Inferior parietal cortex (tissue), 1 donor: ENCODE results near the gene CDKL2.

Experiments
- DNase-seq: peaks from one replicate; pipeline ENCODE4 v3.0.0-alpha.2; 2016; ENCODE audit errors: extremely low spot score

Gene CDKL2

DNA sequence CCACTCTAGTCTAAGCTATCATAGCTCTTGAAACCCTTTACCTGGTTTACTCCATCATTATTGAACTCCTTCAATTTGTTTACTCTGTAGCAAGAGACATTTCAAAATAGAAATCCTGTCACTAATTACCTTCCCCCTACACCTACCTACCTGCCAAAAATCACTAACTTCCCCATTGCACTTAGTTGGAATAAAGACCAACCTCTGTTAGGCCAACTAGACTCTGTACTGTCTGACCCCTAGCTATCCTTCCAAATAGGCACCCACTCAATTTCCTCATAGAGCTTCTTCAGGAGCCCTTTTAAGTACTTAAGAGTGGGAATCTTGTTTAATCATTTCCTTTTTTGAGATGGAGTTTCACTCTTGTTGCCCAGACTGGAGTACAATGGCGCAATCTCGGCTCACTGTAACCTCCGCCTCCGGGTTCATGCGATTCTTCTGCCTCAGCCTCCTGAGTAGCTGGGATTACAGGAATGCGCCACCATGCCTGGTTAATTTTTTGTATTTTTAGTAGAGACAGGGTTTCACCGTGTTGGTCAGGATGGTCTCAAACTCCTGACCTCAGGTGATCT lies 8.9 kb upstream of the CDKL2 start:
- no peak for DNase-seq

DNA sequence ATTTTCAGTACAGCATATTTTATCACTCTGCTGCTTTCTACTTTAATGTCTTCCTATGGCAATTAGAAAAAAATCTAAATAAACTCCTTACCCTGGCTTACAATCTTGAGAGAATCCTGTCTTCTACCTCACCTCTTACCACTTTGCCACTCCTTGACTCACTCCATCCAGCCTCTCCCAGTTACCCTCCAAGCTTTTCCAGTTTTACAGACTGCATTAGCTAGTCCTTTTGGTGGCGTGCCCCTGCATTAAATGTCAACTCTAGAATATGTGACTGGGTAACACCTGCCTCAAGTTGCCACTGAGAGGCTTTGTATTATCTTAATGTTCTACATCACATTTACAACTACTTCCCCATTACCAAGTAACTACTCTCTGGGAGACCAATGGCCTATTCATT lies 7.5 kb upstream of the CDKL2 start:
- no peak for DNase-seq

DNA sequence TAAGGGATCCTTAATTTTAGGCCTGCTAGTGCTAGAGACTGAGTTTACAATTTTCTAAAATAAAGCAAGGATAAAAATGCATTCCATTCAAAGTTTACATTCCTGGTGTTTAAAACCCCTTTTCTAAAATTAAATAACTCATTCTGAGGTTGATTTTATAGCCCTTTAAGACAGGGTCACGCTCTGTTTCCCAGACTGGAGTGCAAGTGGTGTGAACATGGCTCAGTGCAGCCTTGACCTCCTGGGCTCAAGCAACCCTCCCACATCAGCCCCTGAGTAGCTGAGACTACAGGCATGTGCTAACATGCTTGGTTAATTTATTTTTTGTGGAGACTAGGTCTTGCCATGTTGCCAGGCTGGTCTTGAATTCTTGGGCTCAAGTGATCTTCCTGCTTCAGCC lies 6.8 kb upstream of the CDKL2 start:
- no peak for DNase-seq

DNA sequence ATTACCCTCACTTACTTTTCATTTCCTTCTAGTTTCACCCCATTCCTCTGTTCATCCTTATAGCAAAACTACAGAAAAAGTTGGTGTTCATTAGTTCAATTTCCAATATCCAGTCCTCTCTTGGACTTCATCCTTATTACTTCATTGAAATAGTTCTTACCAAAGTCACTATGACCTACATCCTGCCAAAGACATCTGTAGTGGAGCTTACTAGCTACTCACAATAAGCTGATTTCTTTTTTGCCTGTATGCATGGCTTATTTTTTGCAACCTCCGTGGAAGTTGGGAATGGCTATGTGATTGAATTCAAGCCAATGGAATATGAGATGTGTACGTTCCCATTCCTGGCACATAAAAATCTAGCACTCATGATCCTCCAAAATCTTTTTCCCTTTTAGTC lies 4.6 kb upstream of the CDKL2 start:
- no peak for DNase-seq

DNA sequence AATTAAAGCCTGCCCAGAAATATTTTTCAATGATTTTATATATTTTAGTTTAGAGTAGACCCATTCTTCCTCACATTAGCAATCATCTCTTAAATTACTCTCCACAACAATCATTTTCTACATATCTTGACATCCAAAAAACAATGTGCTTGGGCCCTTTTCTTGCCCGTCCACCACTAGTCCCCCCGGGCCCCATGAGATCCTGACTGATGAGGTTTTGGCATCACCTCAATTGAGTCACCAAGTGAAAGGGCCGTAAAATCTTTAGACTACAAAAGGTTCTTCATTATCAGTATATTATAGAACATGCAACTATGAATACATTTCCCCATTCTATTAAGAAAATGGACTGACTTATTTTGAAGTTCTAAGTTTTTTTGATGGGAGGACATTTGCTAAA lies 4.0 kb upstream of the CDKL2 start:
- no peak for DNase-seq

DNA sequence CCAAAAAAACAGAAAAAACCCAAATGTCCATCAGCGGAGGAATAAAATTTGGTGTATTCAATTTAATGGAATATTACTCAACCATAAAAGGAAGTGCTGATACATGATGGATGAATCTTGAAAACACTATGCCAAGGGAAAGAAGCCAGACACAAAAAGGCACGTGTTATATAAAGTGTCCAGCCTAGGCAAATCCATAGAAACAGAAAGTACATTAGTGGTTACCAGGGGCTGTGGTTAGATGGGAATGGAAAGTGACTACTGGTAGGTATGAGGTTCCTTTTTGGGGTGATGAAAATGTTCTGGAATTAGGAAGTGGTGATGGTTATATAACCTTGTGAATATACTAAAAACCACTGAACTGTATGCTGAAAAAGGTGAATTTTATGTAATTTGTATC lies 3.5 kb upstream of the CDKL2 start:
- no peak for DNase-seq

DNA sequence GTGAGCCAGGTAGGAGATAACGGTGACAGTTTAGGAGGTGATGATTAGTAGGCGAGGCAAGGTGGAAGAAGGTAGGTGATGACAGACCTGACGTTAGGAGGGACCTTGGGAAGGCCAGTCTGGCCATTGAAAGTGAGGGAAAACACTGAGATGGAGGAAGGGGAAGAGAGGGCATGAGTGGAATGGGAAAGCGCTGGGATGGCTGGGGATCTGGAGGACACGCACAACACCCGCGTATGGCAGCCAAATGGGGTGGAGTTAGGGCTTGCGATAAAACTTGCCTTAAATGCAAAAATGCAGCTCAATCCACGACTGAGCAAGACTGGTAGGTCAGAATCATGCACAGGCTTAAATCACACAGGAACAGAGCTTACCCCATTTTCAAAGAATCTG lies 605 bp upstream of the CDKL2 start:
- peak; percentile 30 for DNase-seq

DNA sequence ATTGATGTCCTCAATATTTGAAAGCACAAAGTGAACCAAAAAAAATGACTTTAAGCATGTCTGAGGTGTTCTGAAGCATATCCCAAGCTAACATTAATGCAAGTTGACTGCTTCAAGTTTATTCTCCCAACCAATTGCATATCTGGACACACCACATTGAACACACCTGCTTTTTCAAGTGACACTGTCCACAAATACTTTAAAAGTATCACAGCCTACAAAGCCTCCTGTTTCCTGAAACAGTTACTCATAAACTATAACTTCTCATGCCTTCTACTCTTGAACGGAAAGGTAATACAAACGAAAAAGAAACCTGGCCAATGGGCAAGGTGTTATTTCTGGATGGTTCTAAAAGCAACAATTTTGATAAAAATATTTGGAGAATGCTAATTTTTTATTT lies 1.1 kb downstream of the CDKL2 start:
- no peak for DNase-seq

DNA sequence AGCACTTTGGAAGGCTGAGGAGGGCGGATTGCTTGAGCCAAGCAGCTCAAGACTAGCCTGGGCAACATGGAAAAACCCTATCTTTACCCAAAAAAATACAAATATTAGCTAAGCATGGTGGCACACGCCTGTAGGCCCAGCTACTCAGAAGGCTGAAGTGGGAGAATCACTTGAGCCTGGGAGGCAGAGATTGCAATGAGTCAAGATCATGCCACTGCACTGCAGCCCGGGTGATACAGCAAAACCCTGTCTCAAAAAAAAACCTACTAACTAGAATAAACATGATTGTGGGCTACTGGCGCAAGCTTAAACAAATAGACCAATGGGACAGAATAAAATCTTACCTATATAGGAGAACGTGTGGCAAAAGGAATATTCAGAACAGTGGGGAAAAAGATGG lies 7.3 kb downstream of the CDKL2 start:
- DNase-seq = no peak

DNA sequence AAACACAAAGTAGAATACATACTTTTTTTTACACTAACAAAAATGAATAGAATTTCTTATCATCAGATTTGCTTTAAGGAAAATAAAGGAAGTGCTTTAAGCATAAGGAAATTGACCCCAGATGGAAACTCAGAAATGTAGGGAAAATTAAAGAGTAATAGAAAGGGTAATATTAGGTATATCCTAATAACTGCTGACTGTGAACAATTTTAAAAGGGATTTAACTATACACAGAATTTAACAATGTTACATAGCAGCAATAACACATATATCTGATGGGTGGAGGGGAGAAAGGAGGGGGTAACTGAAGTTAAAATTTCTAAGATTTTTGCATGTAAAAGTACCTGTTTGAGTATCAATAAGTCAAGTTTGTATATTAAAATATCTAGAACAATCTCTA lies 8.6 kb downstream of the CDKL2 start:
- no peak for DNase-seq

DNA sequence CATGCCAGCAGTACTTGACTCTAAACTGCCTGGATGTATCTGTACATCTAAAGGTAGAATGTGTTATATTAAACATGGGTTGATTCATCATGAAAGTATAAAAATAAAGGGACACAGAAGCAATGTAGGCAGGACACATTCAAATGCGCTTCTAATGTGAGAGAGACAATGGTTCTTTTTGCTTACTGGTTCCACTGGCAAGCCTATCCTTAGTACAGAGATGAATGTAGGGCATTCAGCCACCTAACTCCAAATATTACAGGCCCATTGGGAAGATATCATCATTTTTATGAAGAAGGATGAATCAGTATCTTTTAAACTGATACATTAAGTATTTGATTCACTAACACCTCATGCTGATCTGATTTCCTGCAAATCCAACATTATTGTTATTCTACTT lies 18.0 kb downstream of the CDKL2 start:
- DNase-seq = peak; percentile 29

DNA sequence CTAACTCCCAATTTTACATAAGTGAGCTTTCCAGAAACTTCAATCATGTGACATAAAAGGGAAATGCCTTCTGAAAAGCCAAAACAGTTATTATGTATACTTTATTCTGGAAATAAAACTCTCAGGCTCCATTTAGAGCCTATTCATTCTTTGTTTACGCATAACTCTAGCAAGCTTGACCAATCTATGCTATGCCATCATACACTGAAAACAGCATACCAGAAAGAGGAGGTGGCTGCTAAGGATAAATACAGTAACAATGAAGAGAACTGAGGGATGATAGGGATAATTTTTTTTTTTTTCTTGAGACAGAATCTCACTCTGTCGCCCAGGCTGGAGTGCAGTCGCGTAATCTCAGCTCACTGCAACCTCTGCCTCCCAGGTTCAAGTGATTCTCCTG lies 24.4 kb downstream of the CDKL2 start:
- DNase-seq = no peak

DNA sequence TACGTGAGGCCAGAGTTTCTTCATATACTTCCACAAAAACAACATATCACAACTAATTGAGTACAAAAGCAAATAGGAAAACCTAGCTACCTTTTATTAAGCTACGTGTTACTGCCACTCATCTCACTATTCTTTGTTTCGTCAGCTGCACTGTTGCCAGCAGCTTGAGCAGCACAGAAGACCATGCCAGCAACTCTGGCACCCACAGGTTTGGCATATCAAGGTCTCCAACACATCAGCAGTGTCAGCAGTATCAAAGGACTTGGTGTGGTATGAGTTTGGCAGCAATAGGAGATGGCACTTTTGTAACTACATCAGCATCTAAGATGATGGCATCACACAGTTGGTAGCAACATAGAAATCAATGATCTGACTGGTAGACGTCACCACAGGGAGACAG lies 30.7 kb downstream of the CDKL2 start:
- DNase-seq = no peak

DNA sequence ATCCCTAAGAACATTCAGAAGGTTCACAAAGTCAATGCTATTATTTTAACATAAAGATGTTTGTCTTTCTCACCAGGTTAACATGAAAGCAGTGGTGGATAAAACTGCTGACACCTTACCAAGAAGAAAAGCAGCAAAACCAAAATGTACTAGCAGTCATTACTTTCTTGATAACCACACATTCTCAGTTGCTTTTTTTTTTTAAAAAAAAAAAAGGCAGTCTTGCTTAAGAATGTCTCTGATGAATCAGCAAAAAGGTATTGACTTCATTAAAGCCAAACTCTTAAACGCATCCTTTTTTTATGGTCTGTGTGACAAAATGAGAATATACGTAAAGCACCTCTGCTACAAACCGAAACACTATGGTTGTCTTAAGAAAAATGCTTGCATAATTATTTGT lies 31.9 kb downstream of the CDKL2 start:
- DNase-seq = no peak

DNA sequence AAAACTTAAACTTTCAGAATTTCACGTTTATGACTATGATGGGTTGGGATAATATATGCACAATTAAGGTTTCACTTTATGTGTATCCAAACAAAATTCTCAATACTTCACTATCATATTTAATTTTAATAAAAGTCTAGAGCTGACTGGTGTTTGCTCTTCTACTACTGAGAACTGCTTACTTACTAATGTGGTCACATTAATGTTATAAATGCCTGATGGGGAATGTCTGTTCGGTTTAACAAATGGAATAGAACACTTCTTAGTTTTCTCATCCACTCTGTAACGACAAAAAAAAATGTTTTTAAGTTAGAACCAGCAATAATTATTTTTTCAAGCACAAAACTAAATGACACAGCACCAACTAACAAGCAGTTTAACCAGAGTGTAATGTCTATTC lies 34.3 kb downstream of the CDKL2 start:
- DNase-seq = no peak

DNA sequence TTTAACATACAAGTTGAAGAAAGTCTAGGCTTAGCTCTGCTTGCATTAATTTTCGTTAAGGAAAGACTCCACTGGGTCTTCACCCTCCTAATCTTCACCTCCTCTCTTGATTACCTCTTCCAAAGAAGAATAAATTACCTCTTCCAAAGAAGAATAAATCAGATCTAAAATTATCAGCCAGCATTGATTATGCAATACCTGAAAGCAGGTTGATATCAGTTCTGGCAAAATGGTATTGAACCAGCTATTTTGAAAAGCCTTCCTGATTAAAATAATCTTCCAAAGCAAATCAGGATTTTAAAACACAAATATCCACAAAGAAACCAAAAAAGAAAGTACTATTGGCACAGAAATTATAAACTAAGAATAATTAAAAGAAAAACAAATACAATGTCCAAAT lies 36.9 kb downstream of the CDKL2 start:
- no peak for DNase-seq

DNA sequence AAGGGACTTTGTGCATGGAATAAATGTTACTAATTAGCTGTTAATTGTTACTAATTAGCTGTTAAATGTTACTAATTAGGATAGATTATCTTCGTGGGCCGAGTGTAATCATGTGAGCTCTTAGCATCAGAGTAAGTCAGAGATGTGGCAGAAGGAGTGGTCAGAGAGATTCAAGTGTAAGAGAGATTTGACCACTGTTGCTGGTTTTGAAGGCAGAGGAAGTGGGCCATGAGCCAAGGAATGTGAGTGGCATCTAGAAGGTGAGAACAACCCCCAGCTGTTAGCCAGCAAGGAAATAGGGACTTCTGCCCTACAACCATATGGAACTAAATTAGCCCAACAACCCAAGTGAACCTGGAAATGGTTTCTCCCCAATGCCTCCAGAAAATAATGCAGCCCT lies 46.3 kb downstream of the CDKL2 start:
- no peak for DNase-seq

DNA sequence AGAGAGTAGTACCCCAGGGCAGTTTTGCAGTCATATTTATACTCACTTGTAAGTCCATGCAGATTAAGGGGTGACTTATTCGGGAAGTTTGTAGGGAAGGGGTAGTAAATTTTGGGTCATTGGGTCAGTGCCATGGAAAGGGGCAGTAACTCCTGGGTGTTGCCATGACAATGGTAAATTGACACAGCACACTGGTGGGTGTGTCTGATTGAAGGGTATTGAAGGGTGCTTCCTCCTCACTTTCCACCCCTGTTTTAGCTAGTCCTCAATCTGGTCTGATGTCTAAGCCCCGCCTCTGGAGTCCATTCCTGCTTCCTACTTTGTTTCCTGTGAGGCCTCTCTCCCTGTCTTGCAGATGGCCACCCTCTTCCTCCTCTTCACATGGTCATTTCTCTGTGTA lies 62.6 kb downstream of the CDKL2 start:
- DNase-seq = no peak

DNA sequence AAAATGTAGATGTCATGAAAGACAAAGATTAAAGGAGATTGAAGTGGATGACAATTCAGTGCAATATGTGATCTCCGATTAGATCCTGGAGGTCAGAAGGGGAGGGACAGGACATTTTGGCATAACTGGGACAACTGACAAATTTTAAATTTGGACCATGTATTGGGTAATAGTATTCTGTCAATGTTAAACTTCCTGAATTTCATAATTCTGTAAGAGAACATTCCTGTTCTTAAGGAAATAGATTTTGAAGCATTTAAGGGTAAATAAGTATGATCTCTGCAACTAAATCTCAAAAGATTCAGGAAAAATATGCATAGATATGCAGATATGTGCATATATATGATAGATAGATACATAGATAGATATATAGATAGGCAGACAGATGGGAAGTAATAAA lies 63.4 kb downstream of the CDKL2 start:
- no peak for DNase-seq

DNA sequence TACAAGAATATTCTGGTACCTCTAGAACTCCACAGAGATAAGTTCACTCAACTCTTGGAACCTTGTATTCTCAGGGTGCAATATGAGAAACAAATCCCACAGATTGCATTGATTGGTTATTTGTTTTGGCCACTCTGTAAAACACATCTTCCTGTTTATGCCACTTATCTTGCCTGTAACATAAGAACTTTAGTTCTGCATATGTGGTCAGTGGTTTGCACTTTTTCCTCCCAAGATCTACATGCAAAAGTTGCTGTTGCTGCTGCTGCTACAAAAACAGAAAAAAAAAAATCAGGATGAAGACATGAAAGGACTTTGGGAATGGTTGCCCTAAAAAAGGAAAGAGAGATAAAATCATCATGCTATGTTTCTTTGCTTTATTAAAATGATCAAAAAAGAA lies 64.8 kb downstream of the CDKL2 start:
- no peak for DNase-seq

DNA sequence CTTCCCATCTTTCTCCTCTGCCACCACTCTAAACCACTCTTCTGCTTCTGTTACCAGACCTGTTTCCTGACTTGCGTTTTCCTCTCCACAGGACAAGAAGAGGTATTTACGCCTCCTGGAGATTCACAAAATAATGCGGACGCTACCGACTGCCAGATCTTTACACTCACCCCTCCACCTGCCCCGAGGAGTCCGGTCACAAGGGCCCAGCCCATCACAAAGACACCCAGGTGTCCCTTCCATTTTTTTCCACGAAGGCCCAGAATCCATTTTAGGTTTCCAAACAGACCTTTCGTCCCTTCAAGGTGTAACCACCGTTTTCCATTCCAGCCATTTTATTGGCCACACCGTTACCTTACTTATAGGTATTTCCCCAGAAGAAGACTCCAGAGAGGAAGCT lies 66.3 kb downstream of the CDKL2 start:
- DNase-seq = no peak

DNA sequence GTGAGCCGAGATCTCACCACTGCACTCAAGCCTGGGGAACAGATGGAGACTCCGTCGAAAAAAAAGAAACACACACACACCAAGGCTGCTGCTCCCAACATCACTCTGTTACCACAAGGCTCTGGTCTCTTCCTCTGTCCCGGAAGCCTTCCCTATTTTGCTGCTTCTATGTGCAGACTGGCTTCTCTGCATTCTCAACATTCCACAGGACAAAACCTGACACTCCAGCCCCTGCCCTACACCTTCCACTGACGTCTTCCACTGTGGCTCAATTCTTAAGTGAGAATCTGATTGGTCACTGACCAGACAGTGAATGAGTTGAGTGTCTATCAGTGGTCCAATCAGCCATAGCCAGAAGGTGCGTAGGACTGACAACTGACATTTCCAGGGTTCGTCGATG lies 68.5 kb downstream of the CDKL2 start:
- no peak for DNase-seq

DNA sequence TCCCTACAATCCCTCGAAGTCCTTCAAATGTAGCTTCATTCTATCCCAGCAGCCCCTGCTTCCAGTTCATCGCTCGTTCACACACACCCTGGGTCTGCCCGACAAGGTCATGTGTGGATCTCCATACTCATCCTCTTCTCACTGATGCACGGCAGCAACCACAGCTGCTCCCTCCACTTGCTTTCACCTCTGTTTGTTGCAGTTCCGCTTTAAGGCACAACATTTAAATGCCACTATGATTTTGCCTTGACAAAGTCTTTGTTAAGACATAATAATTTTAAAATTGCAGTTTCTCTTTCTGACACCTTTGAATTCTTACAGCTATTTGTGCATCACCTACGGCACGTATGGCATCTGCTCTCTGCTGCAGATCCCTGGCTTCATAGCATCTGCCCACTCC lies 72.6 kb downstream of the CDKL2 start:
- DNase-seq = no peak

DNA sequence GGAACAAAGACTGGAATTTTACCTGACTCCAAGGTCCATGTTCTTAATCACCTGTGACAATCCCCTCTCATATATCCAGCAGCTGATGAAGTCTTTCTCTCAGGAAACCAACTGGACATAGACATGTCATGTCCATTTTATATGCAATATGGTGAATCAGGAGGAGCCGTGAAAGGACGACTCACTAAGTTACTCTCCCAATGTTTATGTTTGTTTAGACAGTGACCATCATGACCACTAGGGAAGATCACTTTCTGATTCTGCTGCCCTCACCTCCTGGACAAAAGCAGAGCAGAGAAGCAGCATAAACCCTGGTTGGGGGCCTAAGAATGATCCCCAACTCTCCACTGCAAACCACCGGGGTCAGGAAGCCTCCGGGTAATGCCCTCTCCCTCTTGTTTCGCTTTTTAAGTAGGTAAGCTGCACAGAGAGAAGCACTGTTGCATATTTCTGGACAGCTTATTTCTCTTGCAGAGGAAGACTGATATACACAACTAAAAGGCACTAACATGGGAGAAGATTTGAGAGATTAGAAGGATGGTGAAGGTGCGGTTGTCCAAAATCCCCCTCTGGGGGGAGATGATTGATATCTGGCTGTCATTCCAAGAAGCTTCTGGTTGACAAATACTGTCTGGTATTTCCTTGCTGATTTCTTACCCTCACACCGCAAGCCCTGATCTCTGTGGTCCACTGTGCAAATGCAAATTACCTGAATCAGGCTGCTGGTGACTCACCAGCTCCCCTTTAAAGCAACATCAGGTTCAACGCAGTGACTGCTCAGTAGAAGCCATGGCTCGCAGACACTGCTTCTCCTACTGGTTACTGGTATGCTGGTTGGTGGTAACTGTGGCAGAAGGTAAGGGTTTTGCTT lies 74.8 kb downstream of the CDKL2 start, which contains the start of gene ODAPH:
Gene ODAPH (plus strand): TSS at position 773 of the 871 bp plus-strand sequence. CDS start 17 bp downstream, at position 790.
- no peak for DNase-seq
